Measurements from ENCODE around the gene HCN4. TPM values are rescaled to one million over a fixed set of nuclear protein-coding genes. Genes with fewer than 3 reads are reported as not detected.

HCN4 gene
- total and polyA plus RNA-seq, 7 experiments from 2014 or later = 0.02 TPM; not detected in 6

DNA sequence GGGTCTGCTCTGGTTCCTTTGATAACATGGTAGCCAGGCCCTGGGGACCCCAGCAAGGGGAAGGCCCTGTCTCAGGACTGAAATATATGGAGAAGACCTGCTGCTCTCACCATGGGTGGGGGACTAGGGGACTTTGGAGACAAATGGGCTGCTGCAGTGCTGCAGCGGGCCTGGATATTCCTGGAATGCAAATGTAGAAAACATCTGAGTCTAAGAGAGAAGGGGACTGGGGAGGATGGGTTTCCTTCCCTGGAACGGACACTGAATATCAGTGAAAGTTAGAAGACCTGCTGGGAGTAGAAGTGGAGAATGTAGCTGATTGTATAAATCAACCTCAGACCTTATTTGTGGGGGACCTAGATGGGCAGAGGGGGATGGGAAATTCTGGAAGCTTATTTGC is 3.1 kb upstream of the HCN4 start:
- Histone ChIP-seq H3K27ac (ENCODE audit: low read depth, low read length) (no peak overlapping the region), H3K9me3 (ENCODE audit: control insufficient read depth in 2 of 3, low read length in 3 of 3) (no peaks in the 10 kb centered on the region), H3K4me3 (ENCODE audit: low read length) (no peak overlapping the region), H3K4me1 (ENCODE audit: control insufficient read depth in 2 of 2, insufficient read depth in 2 of 2, low read length in 2 of 2) (no peaks in the 10 kb centered on the region), H3K27me3 (ENCODE audit: control insufficient read depth in 2 of 2, insufficient read depth in 2 of 2, low read length in 2 of 2) (no peaks in the 10 kb centered on the region), H3K36me3 (ENCODE audit: control insufficient read depth in 2 of 3, insufficient read depth in 3 of 3, low read length in 3 of 3) (no peaks in the 10 kb centered on the region)
- DNase-seq (no peak), ATAC-seq (no peak)
- ChIA-PET CTCF (no interaction called here), POLR2A (no interaction called here)
- H3K9me3 Mint-ChIP-seq = peaks cover 0 to 2% (median 0%) of the 10 kb centered on the region in 11 donors
- intact Hi-C loops (cut with micrococcal nuclease) = no loop called here
- peaks cover 37 to 47% (median 43%) of the 10 kb centered on the region in 5 donors for H3K27me3 Mint-ChIP-seq
- no peaks in the 10 kb centered on the region for H3K36me3 Mint-ChIP-seq
- H3K27ac Mint-ChIP-seq = no peak overlapping the region
- no peak overlapping the region for H3K4me3 Mint-ChIP-seq
- H3K4me1 Mint-ChIP-seq = peaks cover 0 to 5% (median 0%) of the 10 kb centered on the region in 7 donors

GRCh38 chr15:73370151-73370550 is 1.4 kb upstream of the HCN4 start:
- Mint-ChIP-seq H3K4me1 (peaks cover 0 to 4% (median 0%) of the 10 kb centered on the region in 7 donors), H3K36me3 (no peaks in the 10 kb centered on the region), H3K27me3 (peaks cover 47 to 63% (median 60%) of the 10 kb centered on the region in 5 donors), H3K27ac (no peak overlapping the region), H3K4me3 (peak overlapping the region in 1 of 10 donors; percentile 12), H3K9me3 (no peaks in the 10 kb centered on the region)
- no peaks in the 10 kb centered on the region for H3K36me3 ChIP-seq (ENCODE audit: control insufficient read depth in 2 of 3, insufficient read depth in 3 of 3, low read length in 3 of 3)
- H3K27me3 ChIP-seq (ENCODE audit: control insufficient read depth in 2 of 2, insufficient read depth in 2 of 2, low read length in 2 of 2) = no peaks in the 10 kb centered on the region
- no peak overlapping the region for H3K4me3 ChIP-seq (ENCODE audit: low read length)
- intact Hi-C loops (cut with micrococcal nuclease) = no loop called here
- no peaks in the 10 kb centered on the region for H3K4me1 ChIP-seq (ENCODE audit: control insufficient read depth in 2 of 2, insufficient read depth in 2 of 2, low read length in 2 of 2)
- DNase-seq (no peak), ATAC-seq (no peak)
- POLR2A ChIA-PET = no interaction called here
- H3K9me3 ChIP-seq (ENCODE audit: control insufficient read depth in 2 of 3, low read length in 3 of 3) = no peaks in the 10 kb centered on the region
- CTCF ChIA-PET = no interaction called here
- no peak overlapping the region for H3K27ac ChIP-seq (ENCODE audit: low read depth, low read length)

GRCh38 chr15:73369154-73369694 is 466 bp upstream of the HCN4 start:
- CTCF ChIA-PET = no interaction called here

DNA sequence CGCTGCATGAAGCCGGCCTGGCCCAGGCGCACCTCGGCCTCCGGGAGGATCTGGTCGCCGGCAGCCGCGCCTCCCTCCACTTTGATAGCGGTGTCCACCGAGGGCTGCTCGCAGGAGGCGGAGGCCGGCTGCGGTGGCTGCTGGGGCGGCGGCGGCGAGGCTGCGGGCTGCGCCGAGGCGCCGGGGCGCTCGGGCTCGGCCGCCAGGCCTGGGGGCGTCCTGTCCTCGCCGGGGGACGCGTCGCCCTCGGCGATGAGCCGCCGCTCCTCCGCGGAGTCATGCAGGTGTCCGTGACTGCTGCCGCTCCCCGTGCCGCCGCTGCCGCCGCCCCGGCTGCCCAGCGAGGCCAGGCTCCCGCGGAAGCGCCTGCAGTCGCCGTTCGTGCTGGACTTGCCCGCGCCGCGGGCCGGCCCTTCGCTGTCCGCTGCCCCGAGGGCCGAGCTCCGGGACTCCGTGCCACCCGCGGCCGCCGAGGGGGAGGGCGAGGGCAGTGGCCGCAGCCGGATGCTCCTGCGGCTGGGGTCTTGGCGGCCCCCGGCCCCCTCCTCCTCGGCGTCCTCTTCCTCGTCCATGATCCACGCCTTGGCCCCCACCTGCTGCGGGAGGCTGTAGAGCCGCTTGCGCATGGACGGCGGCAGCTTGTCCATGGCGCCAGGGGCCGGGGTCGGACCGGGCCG is 996 bp downstream of the HCN4 start:
- CTCF ChIA-PET = no interaction called here
- Histone ChIP-seq H3K9me3 (ENCODE audit: control insufficient read depth in 2 of 3, low read length in 3 of 3) (no peaks in the 10 kb centered on the region), H3K27ac (ENCODE audit: low read depth, low read length) (no peak overlapping the region), H3K36me3 (ENCODE audit: control insufficient read depth in 2 of 3, insufficient read depth in 3 of 3, low read length in 3 of 3) (no peaks in the 10 kb centered on the region), H3K27me3 (ENCODE audit: control insufficient read depth in 2 of 2, insufficient read depth in 2 of 2, low read length in 2 of 2) (no peaks in the 10 kb centered on the region), H3K4me1 (ENCODE audit: control insufficient read depth in 2 of 2, insufficient read depth in 2 of 2, low read length in 2 of 2) (no peaks in the 10 kb centered on the region), H3K4me3 (ENCODE audit: low read length) (no peak overlapping the region)
- Mint-ChIP-seq H3K4me3 (no peak overlapping the region), H3K9me3 (no peaks in the 10 kb centered on the region), H3K27me3 (peaks cover 45 to 64% (median 58%) of the 10 kb centered on the region in 5 donors), H3K36me3 (no peaks in the 10 kb centered on the region), H3K4me1 (peaks cover 0 to 3% (median 0%) of the 10 kb centered on the region in 7 donors), H3K27ac (no peak overlapping the region)
- no peak for DNase-seq
- POLR2A ChIA-PET = no interaction called here
- no peak for ATAC-seq
- intact Hi-C loops (cut with micrococcal nuclease) = no loop called here

More at GRCh38 chr15:73369154-73369694, 466 bp upstream of the HCN4 start:
- Histone ChIP-seq H3K9me3 (ENCODE audit: control insufficient read depth in 2 of 3, low read length in 3 of 3) (no peaks in the 10 kb centered on the region), H3K27ac (ENCODE audit: low read depth, low read length) (no peak overlapping the region), H3K4me1 (ENCODE audit: control insufficient read depth in 2 of 2, insufficient read depth in 2 of 2, low read length in 2 of 2) (no peaks in the 10 kb centered on the region), H3K27me3 (ENCODE audit: control insufficient read depth in 2 of 2, insufficient read depth in 2 of 2, low read length in 2 of 2) (no peaks in the 10 kb centered on the region), H3K4me3 (ENCODE audit: low read length) (no peak overlapping the region), H3K36me3 (ENCODE audit: control insufficient read depth in 2 of 3, insufficient read depth in 3 of 3, low read length in 3 of 3) (no peaks in the 10 kb centered on the region)
- DNase-seq (no peak), ATAC-seq (no peak)
- Mint-ChIP-seq H3K4me1 (peaks cover 0 to 3% (median 0%) of the 10 kb centered on the region in 7 donors), H3K27me3 (peaks cover 50 to 68% (median 61%) of the 10 kb centered on the region in 5 donors), H3K27ac (no peak overlapping the region), H3K36me3 (no peaks in the 10 kb centered on the region), H3K4me3 (no peak overlapping the region), H3K9me3 (no peaks in the 10 kb centered on the region)
- POLR2A ChIA-PET = no interaction called here
- intact Hi-C loops (cut with micrococcal nuclease) = no loop called here

GRCh38 chr15:73366766-73367623 is 1.8 kb downstream of the HCN4 start:
- H3K9me3 Mint-ChIP-seq = no peaks in the 10 kb centered on the region
- H3K4me1 Mint-ChIP-seq = peaks cover 0 to 3% (median 0%) of the 10 kb centered on the region in 7 donors
- intact Hi-C loops (cut with micrococcal nuclease) = no loop called here
- no peak overlapping the region for H3K27ac Mint-ChIP-seq
- no peaks in the 10 kb centered on the region for H3K27me3 ChIP-seq (ENCODE audit: control insufficient read depth in 2 of 2, insufficient read depth in 2 of 2, low read length in 2 of 2)
- peaks cover 38 to 60% (median 58%) of the 10 kb centered on the region in 5 donors for H3K27me3 Mint-ChIP-seq
- ChIA-PET POLR2A (no interaction called here), CTCF (no interaction called here)
- no peaks in the 10 kb centered on the region for H3K36me3 Mint-ChIP-seq
- no peaks in the 10 kb centered on the region for H3K4me1 ChIP-seq (ENCODE audit: control insufficient read depth in 2 of 2, insufficient read depth in 2 of 2, low read length in 2 of 2)
- ATAC-seq = no peak
- no peak overlapping the region for H3K27ac ChIP-seq (ENCODE audit: low read depth, low read length)
- H3K36me3 ChIP-seq (ENCODE audit: control insufficient read depth in 2 of 3, insufficient read depth in 3 of 3, low read length in 3 of 3) = no peaks in the 10 kb centered on the region
- no peak for DNase-seq
- H3K4me3 Mint-ChIP-seq = peak overlapping the region in 1 of 10 donors; percentile 62
- no peak overlapping the region for H3K4me3 ChIP-seq (ENCODE audit: low read length)
- no peaks in the 10 kb centered on the region for H3K9me3 ChIP-seq (ENCODE audit: control insufficient read depth in 2 of 3, low read length in 3 of 3)

DNA sequence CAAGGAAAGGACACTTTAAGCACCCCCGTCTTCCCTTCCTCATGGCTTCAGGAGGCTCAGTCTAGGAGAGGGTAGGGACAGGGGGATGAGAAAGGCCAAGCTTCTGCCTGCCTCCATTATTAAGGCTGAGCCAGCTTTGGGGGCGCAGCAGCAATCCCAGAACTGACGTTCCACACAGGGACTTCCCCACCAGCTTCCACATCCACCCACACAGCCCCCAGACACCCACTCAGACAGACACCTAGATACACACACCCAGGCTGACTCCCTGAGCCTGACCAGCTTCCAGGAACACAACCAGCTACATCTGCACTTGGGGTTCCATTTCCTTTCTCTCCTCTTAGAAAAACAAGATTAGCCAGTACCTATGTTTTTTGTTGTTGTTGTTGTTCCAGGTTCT is 4.7 kb downstream of the HCN4 start:
- Mint-ChIP-seq H3K27ac (no peak overlapping the region), H3K27me3 (peaks cover 15 to 46% (median 31%) of the 10 kb centered on the region in 5 donors), H3K36me3 (no peaks in the 10 kb centered on the region), H3K4me1 (peaks cover 0 to 3% (median 0%) of the 10 kb centered on the region in 7 donors), H3K9me3 (no peaks in the 10 kb centered on the region), H3K4me3 (no peak overlapping the region)
- intact Hi-C loops (cut with micrococcal nuclease) = no loop called here
- POLR2A ChIA-PET = no interaction called here
- ATAC-seq (no peak), DNase-seq (no peak)
- Histone ChIP-seq H3K4me1 (ENCODE audit: control insufficient read depth in 2 of 2, insufficient read depth in 2 of 2, low read length in 2 of 2) (no peaks in the 10 kb centered on the region), H3K9me3 (ENCODE audit: control insufficient read depth in 2 of 3, low read length in 3 of 3) (no peaks in the 10 kb centered on the region), H3K4me3 (ENCODE audit: low read length) (no peak overlapping the region), H3K36me3 (ENCODE audit: control insufficient read depth in 2 of 3, insufficient read depth in 3 of 3, low read length in 3 of 3) (no peaks in the 10 kb centered on the region), H3K27ac (ENCODE audit: low read depth, low read length) (no peak overlapping the region), H3K27me3 (ENCODE audit: control insufficient read depth in 2 of 2, insufficient read depth in 2 of 2, low read length in 2 of 2) (no peaks in the 10 kb centered on the region)
- CTCF ChIA-PET = no interaction called here
